K562 (cell line): Measurements from ENCODE around the gene TRAF7. TPM values are rescaled to one million over a fixed set of nuclear protein-coding genes. Genes with fewer than 3 reads are reported as not detected.

Experiments used
- ATAC-seq: fragments of 200-7000 bp; cut with Tn5 transposase; 3 replicates; pipeline ENCODE4 v1.9.1; 2020; ENCODE audit warnings: moderate library complexity
- BruUV-seq: library from RNA; stranded (reverse); fragments of 400-500 nt; replicated peaks from 2 replicates; lab custom pipeline; 2021; lab: Mats Ljungman, UMichigan
- CTCF ChIA-PET: fragments of 300-600 bp; formaldehyde crosslinking; extraction: SDS; loops from one replicate; lab custom pipeline; 2021; ENCODE audit warnings: low intra/inter-chr PET ratio; lab: Yijun Ruan, JAX
- POLR2A ChIA-PET: fragments of 300-600, 350-650 bp; sonication (Branson Sonifier 250); formaldehyde crosslinking; extraction: SDS; loops from one replicate; lab custom pipeline; 2021; ENCODE audit warnings: antibody characterized with exemption, inconsistent platforms; lab: Yijun Ruan, JAX
- DNase-seq, 4 experiments: peaks; one replicate each; pipeline versions ENCODE4 v3.0.0 to v3.0.0-alpha.2; 2011 to 2018; ENCODE audit warnings: low spot score in 3 of 4, mixed read lengths in 3 of 4; ENCODE audit errors: extremely low read depth in 1 of 4
- FAIRE-seq: peaks from 2 replicates; lab custom pipeline; 2011; peaks lifted over from hg19 to GRCh38; lab: Jason Lieb, UNC
- H2AFZ ChIP-seq: 2 replicates; pipeline ENCODE4 v1.6.0; 2011; ENCODE audit warnings: low read depth, low read length, control low read depth, inconsistent platforms
- H3K27ac ChIP-seq: fragments of 200-600 bp; 3 replicates; pipeline ENCODE4 v1.8.0; 2011; ENCODE audit warnings: low read depth, mild to moderate bottlenecking, control low read depth, inconsistent platforms, low read length, moderate library complexity, mixed read lengths; ENCODE audit errors: extremely low read depth
- H3K27me3 ChIP-seq, 2 experiments: fragments of 300-600 bp in 1 of 2; 2 replicates in 1 of 2; 3 replicates in 1 of 2; pipeline versions ENCODE4 v1.6.0 to v1.8.0; 2011; ENCODE audit warnings: inconsistent platforms in 2 of 2, low read length in 2 of 2, mild to moderate bottlenecking in 1 of 2, mixed read lengths in 1 of 2, moderate library complexity in 1 of 2; ENCODE audit not compliant: control insufficient read depth in 2 of 2, insufficient read depth in 2 of 2
- H3K36me3 ChIP-seq: fragments of 300-600 bp; 3 replicates; pipeline ENCODE4 v1.8.0; 2011; ENCODE audit warnings: mild to moderate bottlenecking, low read length, inconsistent platforms; ENCODE audit not compliant: control insufficient read depth, insufficient read depth
- H3K4me1 ChIP-seq, 2 experiments: fragments of 200-600 bp in 1 of 2; replicated peaks in 1 of 2; 2 replicates in 1 of 2; 3 replicates in 1 of 2; pipeline versions ENCODE4 v1.5.1 to v1.8.0; 2011; ENCODE audit warnings: inconsistent platforms in 2 of 2, low read length in 2 of 2, mild to moderate bottlenecking in 1 of 2, mixed read lengths in 1 of 2, moderate library complexity in 1 of 2; ENCODE audit not compliant: control insufficient read depth in 2 of 2, insufficient read depth in 2 of 2
- H3K4me2 ChIP-seq: 2 replicates; pipeline ENCODE4 v1.6.1; 2011; ENCODE audit warnings: low read length, control low read depth, inconsistent platforms, mixed read lengths; ENCODE audit not compliant: insufficient read depth
- H3K4me3 ChIP-seq: fragments of 200-600 bp; sonication (generic), shearing (Covaris generic); 2 replicates; pipeline ENCODE4 v1.5.1; 2016; ENCODE audit warnings: control low read depth, inconsistent platforms
- H3K79me2 ChIP-seq: fragments of 200-600 bp; 3 replicates; pipeline ENCODE4 v1.8.0; 2011; ENCODE audit warnings: low read length, inconsistent platforms; ENCODE audit not compliant: control insufficient read depth, insufficient read depth
- H3K9ac ChIP-seq, 2 experiments: 2 replicates each; pipeline versions ENCODE4 v1.6.0 to v1.6.1; 2011; ENCODE audit warnings: low read depth in 2 of 2, low read length in 2 of 2, control low read depth in 1 of 2, inconsistent platforms in 1 of 2, mild to moderate bottlenecking in 1 of 2, mixed read lengths in 1 of 2; ENCODE audit not compliant: insufficient read depth in 1 of 2
- H3K9me1 ChIP-seq: one replicate; pipeline ENCODE4 v1.6.0; 2011; ENCODE audit warnings: inconsistent platforms, mild to moderate bottlenecking, low read length, moderate library complexity; ENCODE audit not compliant: control insufficient read depth, insufficient read depth
- H3K9me3 ChIP-seq: replicated peaks from 2 replicates; pipeline ENCODE4 v1.5.1; 2011; ENCODE audit warnings: low read depth, low read length, inconsistent platforms; ENCODE audit not compliant: control insufficient read depth, insufficient read depth
- H4K20me1 ChIP-seq: replicated peaks from 2 replicates; pipeline ENCODE4 v1.6.1; 2011; ENCODE audit warnings: low read length, inconsistent platforms, mixed read lengths; ENCODE audit not compliant: control insufficient read depth, insufficient read depth
- ARNT ChIP-seq, 2 experiments: fragments of 450-650 bp; IDR thresholded peaks; 2 replicates each; pipeline ENCODE4 v1.6.1; 2016; ENCODE audit warnings: mild to moderate bottlenecking in 1 of 2
- BRD4 ChIP-seq: fragments of 200-600 bp; sonication (generic); IDR thresholded peaks from 2 replicates; pipeline ENCODE4 v1.6.1; 2017; ENCODE audit warnings: inconsistent platforms
- CHD2 ChIP-seq: IDR thresholded peaks from 2 replicates; pipeline ENCODE4 v1.6.1; 2011; ENCODE audit warnings: low read depth, low read length
- DDX20 ChIP-seq: fragments of 450-650 bp; IDR thresholded peaks from 2 replicates; pipeline ENCODE4 v1.6.1; 2016; ENCODE audit warnings: missing genetic modification characterization, low read depth, mild to moderate bottlenecking, missing compliant biosample characterization, moderate library complexity
- EHMT2 ChIP-seq: fragments of 450-650 bp; IDR thresholded peaks from 2 replicates; pipeline ENCODE4 v1.6.1; 2018; ENCODE audit warnings: antibody characterized with exemption
- EWSR1 ChIP-seq: fragments of 450-650 bp; IDR thresholded peaks from 2 replicates; pipeline ENCODE4 v1.6.1; 2018; ENCODE audit warnings: borderline replicate concordance, mild to moderate bottlenecking, low read depth, moderate library complexity; ENCODE audit not compliant: partially characterized antibody
- KDM5B ChIP-seq: fragments of 200-600 bp; sonication (generic); IDR thresholded peaks from 2 replicates; pipeline ENCODE4 v1.6.1; 2012; ENCODE audit warnings: low read depth, mild to moderate bottlenecking, moderate library complexity, low read length, control low read depth, inconsistent platforms; ENCODE audit not compliant: insufficient replicate concordance
- MYBL2 ChIP-seq, 2 experiments: fragments of 450-650 bp in 1 of 2; sonication (generic) in 1 of 2; formaldehyde crosslinking in 1 of 2; IDR thresholded peaks; 2 replicates each; pipeline versions ENCODE4 v1.6.1 to v1.8.1; 2017 to 2022; ENCODE audit warnings: borderline replicate concordance in 1 of 2, inconsistent platforms in 1 of 2, low read depth in 1 of 2, mild to moderate bottlenecking in 1 of 2, missing genetic modification reagents in 1 of 2, moderate library complexity in 1 of 2
- MYNN ChIP-seq, 2 experiments: sonication (generic); formaldehyde crosslinking in 1 of 2; IDR thresholded peaks; 2 replicates each; pipeline versions ENCODE4 v1.5.0 to v1.6.1; 2016 to 2020; ENCODE audit warnings: antibody characterized with exemption in 1 of 2, missing genetic modification reagents in 1 of 2
- POLR2A ChIP-seq: fragments of 450-650 bp; conservative IDR thresholded peaks from 2 replicates; pipeline ENCODE4 v1.6.1; 2016
- POLR2AphosphoS2 ChIP-seq: IDR thresholded peaks from 2 replicates; pipeline ENCODE4 v1.6.1; 2012; ENCODE audit warnings: low read length, improper control_type of control experiment
- POLR2AphosphoS5 ChIP-seq: IDR thresholded peaks from 2 replicates; pipeline ENCODE4 v1.6.1; 2011; ENCODE audit warnings: mild to moderate bottlenecking, low read depth, low read length, moderate library complexity; ENCODE audit not compliant: control insufficient read depth, insufficient read depth
- POLR2B ChIP-seq: fragments of 450-650 bp; IDR thresholded peaks from 2 replicates; pipeline ENCODE4 v1.6.1; 2018; ENCODE audit warnings: low read depth; ENCODE audit not compliant: partially characterized antibody
- PTBP1 ChIP-seq: fragments of 200-400 bp; formaldehyde crosslinking; IDR thresholded peaks from 2 replicates; pipeline ENCODE4 v1.6.1; 2017; ENCODE audit warnings: low read depth, low read length
- SAP30 ChIP-seq: fragments of 200-600 bp; sonication (generic); IDR thresholded peaks from 2 replicates; pipeline ENCODE4 v1.6.1; 2012; ENCODE audit warnings: borderline replicate concordance, low read depth, mild to moderate bottlenecking, moderate library complexity, low read length, control low read depth, inconsistent platforms; ENCODE audit not compliant: insufficient read depth, poor library complexity, severe bottlenecking
- SIRT6 ChIP-seq: IDR thresholded peaks from one replicate; pipeline ENCODE4 v1.6.1; 2012; ENCODE audit warnings: low read depth, mild to moderate bottlenecking, control low read depth, inconsistent platforms, low read length, moderate library complexity
- SMAD1 ChIP-seq: fragments of 150-350 bp; IDR thresholded peaks from 2 replicates; pipeline ENCODE4 v1.6.1; 2014; ENCODE audit warnings: low read length, low read depth; ENCODE audit not compliant: partially characterized antibody
- SMARCA5 ChIP-seq: fragments of 450-650 bp; IDR thresholded peaks from 2 replicates; pipeline ENCODE4 v1.6.1; 2016
- SUPT5H ChIP-seq: fragments of 450-650 bp; IDR thresholded peaks from 2 replicates; pipeline ENCODE4 v1.6.1; 2016
- TAF1 ChIP-seq: IDR thresholded peaks from 2 replicates; pipeline ENCODE4 v1.6.1; 2011; ENCODE audit warnings: mild to moderate bottlenecking, low read length, moderate library complexity; ENCODE audit not compliant: insufficient read depth, control insufficient read depth, severe bottlenecking; ENCODE audit errors: extremely low read depth
- YY1 ChIP-seq, 3 experiments: IDR thresholded peaks; 2 replicates each; pipeline ENCODE4 v1.6.1; 2011; ENCODE audit warnings: low read length in 2 of 3, mild to moderate bottlenecking in 2 of 3, moderate library complexity in 2 of 3, borderline replicate concordance in 1 of 3, control low read depth in 1 of 3, low read depth in 1 of 3; ENCODE audit not compliant: insufficient read depth in 3 of 3, insufficient replicate concordance in 2 of 3, control insufficient read depth in 1 of 3, insufficient read length in 1 of 3; ENCODE audit errors: extremely low read depth in 1 of 3
- WGBS: fragments of 100-300 bp; shearing (Covaris generic); methylation state at CpG from one replicate; pipeline ENCODE4 v1.1.6; 2016; ENCODE audit warnings: low coverage, mixed read lengths; ENCODE audit not compliant: insufficient coverage; ENCODE audit errors: missing lambda C conversion rate; 5-methylcytosine and 5-hydroxymethylcytosine counted together
- in situ Hi-C: fragments of 300-500 bp; cut with MboI; formaldehyde crosslinking; loops from 4 replicates; pipeline ENCODE4 v1.15.0; 2018; ENCODE audit warnings: inconsistent platforms, mixed read lengths
- intact Hi-C: fragments of 100-400 bp; cut with micrococcal nuclease; formaldehyde crosslinking; loops from 2 replicates; pipeline ENCODE4 v1.14.2; 2022
- polyA plus RNA-seq, 8 experiments: library from polyadenylated mRNA; depleted of rRNA in 4 of 8; stranded (reverse) in 5 of 8; unstranded in 3 of 8; fragments of >200 nt; fragmentation: Nextera tagmentation in 2 of 8; fragmentation: Illumina TruSeq in 1 of 8; extraction: Ambion mirVana in 2 of 8; extraction: Trizol in 1 of 8; gene quantifications; 2 replicates each; pipeline versions ENCODE4 v1.2.1 to v1.2.3, GENCODE V29; 2011 to 2014; ENCODE audit warnings: inconsistent platforms in 1 of 8, missing spikeins in 1 of 8
- total RNA-seq, 7 experiments: library from RNA; depleted of rRNA in 6 of 7; stranded (reverse); fragments of >200 nt in 6 of 7; fragmentation: Illumina TruSeq in 2 of 7; extraction: Trizol in 2 of 7; gene quantifications; 2 replicates each; pipeline versions ENCODE4 v1.2.1 to v1.2.3, GENCODE V29; 2011 to 2021; ENCODE audit warnings: low replicate concordance in 1 of 7

Gene TRAF7
- total and polyA plus RNA-seq, 9 of the 15 experiments (the other 6 are each of a cell fraction or from before 2014, with no cell fraction given): 1.1 to 113 (median 41.6) TPM

DNA sequence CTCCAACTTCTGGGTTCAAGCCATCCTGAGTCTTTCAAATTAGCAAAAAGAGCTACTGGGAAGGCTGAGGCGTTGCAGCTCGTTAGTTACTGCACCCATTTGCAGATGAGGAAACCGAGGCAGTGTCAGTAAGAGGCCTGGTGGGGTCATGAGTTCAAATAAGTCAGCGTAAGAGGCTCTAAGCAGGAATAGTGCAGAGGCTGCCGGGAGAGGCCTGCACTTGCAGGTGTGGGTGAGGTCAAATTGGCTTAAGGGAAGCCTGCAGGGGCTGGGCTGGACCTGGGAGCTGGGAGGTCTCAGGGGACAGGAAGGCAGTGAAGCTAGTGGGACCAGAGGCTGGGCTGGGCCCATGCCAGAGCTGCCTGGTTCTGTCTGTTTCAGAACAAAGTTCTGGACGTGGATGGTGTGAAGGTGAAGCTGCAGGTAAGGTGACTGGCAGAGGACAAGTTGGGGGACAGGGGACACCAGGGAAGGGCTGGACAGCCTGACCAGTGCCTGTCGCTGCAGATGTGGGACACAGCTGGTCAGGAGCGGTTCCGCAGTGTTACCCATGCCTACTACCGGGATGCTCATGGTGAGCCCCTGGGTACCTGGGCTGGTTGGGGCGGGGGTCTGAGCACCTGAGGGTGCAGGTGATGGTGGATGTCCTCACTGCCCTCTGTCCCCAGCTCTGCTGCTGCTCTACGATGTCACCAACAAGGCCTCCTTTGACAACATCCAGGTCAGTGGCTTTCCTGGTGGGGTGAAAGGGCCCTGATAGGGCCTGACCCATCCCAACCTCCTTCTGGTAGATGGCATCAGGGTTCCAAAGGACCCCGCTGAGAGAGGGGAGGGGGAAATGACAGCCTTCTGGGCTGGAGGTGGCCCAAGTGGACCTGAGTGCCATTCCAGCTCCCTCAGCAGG, 4.1 kb upstream of the TRAF7 start:
- intact Hi-C loops: no loop called here
- Histone ChIP-seq H3K9ac (peak overlapping the region; percentile 90 to 100), H3K27me3 (no peaks in the 10 kb centered on the region), H3K4me3 (peak overlapping the region; percentile 55; the same call in 1 of the 2 replicates), H3K4me1 (peaks cover 30 to 67% of the 10 kb centered on the region in 2 experiments), H4K20me1 (peaks cover 49% of the 10 kb centered on the region), H3K9me3 (no peaks in the 10 kb centered on the region), H3K27ac (peak overlapping the region; percentile 82), H3K79me2 (peaks cover 51% of the 10 kb centered on the region), H3K36me3 (peaks cover 38% of the 10 kb centered on the region), H3K4me2 (peak overlapping the region; percentile 96), H2AFZ (no peak overlapping the region), H3K9me1 (peaks cover 21% of the 10 kb centered on the region)
- 34% methylated on average over 12 of the region's 13 CpGs for WGBS
- in situ Hi-C loops: no loop called here
- FAIRE-seq (no peak), ATAC-seq (no peak), DNase-seq (peak in 2 of 4 experiments; percentile 28 to 70)
- ChIA-PET POLR2A (interaction anchor here (0.6 to 5.1 kb wide), 12 partner anchors 11 to 208 kb away, joined by 3 to 44 read pairs (median 3); partner anchors contain the start of genes ECI1, NTHL1, RNF151 and RPS2), CTCF (no interaction called here)
- no TSS peak for BruUV-seq
- TF ChIP-seq CHD2: 0 out of 2 replicates have a peak, but pooled peaks have one; percentile 20
- peak; percentile 16 for TF ChIP-seq POLR2B
- peak; percentile 69 for TF ChIP-seq SUPT5H
- no peak for TF ChIP-seq SAP30
- peak in 1 of 3 experiments; percentile 3 for TF ChIP-seq YY1 (IDR thresholded peaks at IDR 0.05; ENCODE audit: borderline replicate concordance in 1 of 3, control insufficient read depth in 1 of 3, extremely low read depth in 1 of 3, insufficient read depth in 3 of 3, insufficient read length in 1 of 3, insufficient replicate concordance in 2 of 3, low read depth in 1 of 3, low read length in 2 of 3)
- TF ChIP-seq EWSR1: peak; percentile 8
- TF ChIP-seq DDX20 (tag): no peak
- TF ChIP-seq SMAD1: peak; percentile 23
- TF ChIP-seq MYNN (IDR thresholded peaks at IDR 0.05): peak; percentile 67; the same call in 1 of the 2 replicates
- no peak for TF ChIP-seq MYNN (CRISPR knock-in tag; IDR thresholded peaks at IDR 0.05)
- no peak for TF ChIP-seq MYBL2 (IDR thresholded peaks at IDR 0.05; ENCODE audit: low read depth)
- no peak for TF ChIP-seq MYBL2 (CRISPR knock-in tag; IDR thresholded peaks at IDR 0.05; ENCODE audit: borderline replicate concordance)
- TF ChIP-seq TAF1: peak; percentile 13
- TF ChIP-seq POLR2AphosphoS5: peak; percentile 35; the same call in 1 of the 2 replicates
- TF ChIP-seq POLR2A: peak; percentile 76
- TF ChIP-seq SIRT6: peak; percentile 85
- TF ChIP-seq ARNT (IDR thresholded peaks at IDR 0.05): 0 out of 4 replicates have a peak, but pooled peaks of 1 of the 2 experiments have one; percentile 21
- TF ChIP-seq PTBP1: peak; percentile 47; the same call in 1 of the 2 replicates
- TF ChIP-seq BRD4: no peak
- TF ChIP-seq EHMT2: no peak
- peak; percentile 35 for TF ChIP-seq KDM5B
- 0 out of 2 replicates have a peak, but pooled peaks have one; percentile 24 for TF ChIP-seq SMARCA5
- TF ChIP-seq POLR2AphosphoS2: peak; percentile 78; the same call in 1 of the 2 replicates
